A549 (cell line): ENCODE results near the gene MRPL58. TPM values are rescaled to one million over a fixed set of nuclear protein-coding genes. Genes with fewer than 3 reads are reported as not detected.

ENCODE experiments used
- ATAC-seq, 2 experiments: fragments of 200-7000 bp in 1 of 2; fragments of >200 bp in 1 of 2; cut with Nextera tagmentation in 1 of 2; cut with Tn5 transposase in 1 of 2; 3 replicates each; pipeline versions ENCODE4 v1.8.0 to v1.9.1; 2018 to 2020; ENCODE audit warnings: mild to moderate bottlenecking in 1 of 2, moderate library complexity in 1 of 2
- CTCF ChIA-PET: fragments of 300-600 bp; sonication (Branson Sonifier 250); formaldehyde crosslinking; extraction: SDS; loops from one replicate; lab custom pipeline; 2021; ENCODE audit warnings: antibody characterized with exemption, inconsistent platforms; lab: Yijun Ruan, JAX
- POLR2A ChIA-PET: fragments of 350-600 bp; formaldehyde crosslinking; extraction: SDS; loops from one replicate; lab custom pipeline; 2021; ENCODE audit warnings: antibody characterized with exemption, inconsistent platforms; lab: Yijun Ruan, JAX
- DNase-seq, 2 experiments: peaks; one replicate each; pipeline versions ENCODE4 v3.0.0 to v3.0.0-alpha.2; 2011 to 2016; ENCODE audit warnings: low read depth in 1 of 2, low spot score in 1 of 2
- FAIRE-seq: peaks from 2 replicates; lab custom pipeline; 2011; peaks lifted over from hg19 to GRCh38; lab: Jason Lieb, UNC
- H3K27ac ChIP-seq, 2 experiments: fragments of >200 bp; sonication (Bioruptor Twin); formaldehyde crosslinking; 3 replicates each; pipeline ENCODE4 v1.5.1; 2016 to 2017
- H3K4me1 ChIP-seq: fragments of >200 bp; sonication (Bioruptor Twin); formaldehyde crosslinking; 3 replicates; pipeline ENCODE4 v1.6.1; 2016
- H3K4me2 ChIP-seq: fragments of >200 bp; sonication (Bioruptor Twin); formaldehyde crosslinking; 3 replicates; pipeline ENCODE4 v1.6.1; 2016
- H3K4me3 ChIP-seq: fragments of >200 bp; sonication (Bioruptor Twin); formaldehyde crosslinking; 3 replicates; pipeline ENCODE4 v1.5.1; 2016
- H3K9me3 ChIP-seq: fragments of >200 bp; sonication (Bioruptor Twin); formaldehyde crosslinking; 3 replicates; pipeline ENCODE4 v1.6.1; 2016
- CBX8 ChIP-seq: fragments of 200-600 bp; sonication (generic); IDR thresholded peaks from 2 replicates; pipeline ENCODE4 v1.6.1; 2016
- EHF ChIP-seq: fragments of 250-450 bp; sonication (Bioruptor Pico); IDR thresholded peaks from 2 replicates; pipeline ENCODE4 v1.5.0; 2020; ENCODE audit warnings: mild to moderate bottlenecking
- GATA3 ChIP-seq: IDR thresholded peaks from 2 replicates; pipeline ENCODE4 v1.6.1; 2012; ENCODE audit warnings: borderline replicate concordance
- HDAC2 ChIP-seq: fragments of 200-600 bp; sonication (generic); IDR thresholded peaks from 2 replicates; pipeline ENCODE4 v1.6.1; 2016
- HEYL ChIP-seq: fragments of 250-450 bp; sonication (Bioruptor Pico); IDR thresholded peaks from 2 replicates; pipeline ENCODE4 v1.8.0; 2021; ENCODE audit warnings: mild to moderate bottlenecking, moderate library complexity
- HOXA7 ChIP-seq: fragments of 250-450 bp; sonication (Bioruptor Pico); IDR thresholded peaks from 2 replicates; pipeline ENCODE4 v1.5.0; 2020; ENCODE audit warnings: mild to moderate bottlenecking, moderate library complexity
- HOXB5 ChIP-seq: fragments of 250-450 bp; sonication (Bioruptor Pico); IDR thresholded peaks from 2 replicates; pipeline ENCODE4 v1.5.0; 2020; ENCODE audit warnings: mild to moderate bottlenecking, moderate library complexity
- KDM5A ChIP-seq: fragments of 200-600 bp; sonication (generic); IDR thresholded peaks from 2 replicates; pipeline ENCODE4 v1.6.1; 2016; ENCODE audit warnings: antibody characterized with exemption, mild to moderate bottlenecking
- MAFK ChIP-seq: fragments of 450-650 bp; IDR thresholded peaks from 2 replicates; pipeline ENCODE4 v1.6.1; 2014; ENCODE audit not compliant: partially characterized antibody
- MAZ ChIP-seq: fragments of 150-350 bp; IDR thresholded peaks from 2 replicates; pipeline ENCODE4 v1.6.1; 2014; ENCODE audit warnings: antibody characterized with exemption, low read depth, low read length, borderline replicate concordance
- MYC ChIP-seq: IDR thresholded peaks from 2 replicates; pipeline ENCODE4 v1.6.1; 2012; ENCODE audit warnings: mild to moderate bottlenecking, inconsistent platforms, low read length, improper control_type of control experiment, borderline replicate concordance
- NPAS2 ChIP-seq: fragments of 250-450 bp; sonication (Bioruptor Pico); IDR thresholded peaks from 2 replicates; pipeline ENCODE4 v1.8.0; 2022; ENCODE audit warnings: mild to moderate bottlenecking, moderate library complexity, borderline replicate concordance
- NR3C1 ChIP-seq: fragments of >200 bp; sonication (Bioruptor Twin); formaldehyde crosslinking; IDR thresholded peaks from 3 replicates; pipeline ENCODE4 v1.6.1; 2017
- PHF8 ChIP-seq: fragments of 200-600 bp; sonication (generic); IDR thresholded peaks from 2 replicates; pipeline ENCODE4 v1.6.1; 2016; ENCODE audit warnings: low read depth, mild to moderate bottlenecking, antibody characterized with exemption, moderate library complexity, borderline replicate concordance
- RCOR1 ChIP-seq: fragments of 150-350 bp; IDR thresholded peaks from 2 replicates; pipeline ENCODE4 v1.6.1; 2014; ENCODE audit warnings: antibody characterized with exemption, low read length, low read depth
- RFX5 ChIP-seq: fragments of 450-650 bp; IDR thresholded peaks from 2 replicates; pipeline ENCODE4 v1.7.1; 2014; ENCODE audit warnings: antibody characterized with exemption, mild to moderate bottlenecking, moderate library complexity
- SREBF2 ChIP-seq: fragments of 450-650 bp; IDR thresholded peaks from 2 replicates; pipeline ENCODE4 v1.6.1; 2014; ENCODE audit warnings: mild to moderate bottlenecking, moderate library complexity
- TP53 ChIP-seq: fragments of 250-450 bp; sonication (Bioruptor Pico); IDR thresholded peaks from 2 replicates; pipeline ENCODE4 v1.5.0; 2021; ENCODE audit warnings: mild to moderate bottlenecking, moderate library complexity
- ZC3H11A ChIP-seq: fragments of 450-650 bp; IDR thresholded peaks from 2 replicates; pipeline ENCODE4 v1.6.1; 2014; ENCODE audit warnings: antibody characterized with exemption, mild to moderate bottlenecking
- ZFP36 ChIP-seq: fragments of 450-650 bp; IDR thresholded peaks from 2 replicates; pipeline ENCODE4 v1.6.1; 2014; ENCODE audit warnings: borderline replicate concordance; ENCODE audit not compliant: partially characterized antibody
- ZNF302 ChIP-seq: fragments of 250-450 bp; sonication (Bioruptor Pico); IDR thresholded peaks from 2 replicates; pipeline ENCODE4 v1.9.0; 2021; ENCODE audit warnings: inconsistent platforms, mild to moderate bottlenecking, moderate library complexity
- WGBS: methylation state at CpG from one replicate; pipeline ENCODE4 v1.1.6; 2017; ENCODE audit errors: missing lambda C conversion rate; 5-methylcytosine and 5-hydroxymethylcytosine counted together
- polyA plus RNA-seq, 4 experiments: library from polyadenylated mRNA; depleted of rRNA in 3 of 4; stranded (reverse); fragments of >200 nt; fragmentation: RNase III in 1 of 4; extraction: RNeasy Plus Mini Kit Qiagen cat#74134 plus additional on column Dnase treatment in 1 of 4; gene quantifications; 2 replicates in 3 of 4; 3 replicates in 1 of 4; pipeline ENCODE4 v1.2.3, GENCODE V29; 2011 to 2017
- TF ChIP-seq, protein P1 (sequence below): fragments of 250-450 bp; sonication (Bioruptor Pico); IDR thresholded peaks from 2 replicates; pipeline ENCODE4 v1.5.0; 2020; ENCODE audit warnings: low read depth, mild to moderate bottlenecking, moderate library complexity
- TF ChIP-seq, protein P2 (sequence below): IDR thresholded peaks from 2 replicates; pipeline ENCODE4 v1.6.1; 2012
- TF ChIP-seq, protein P3 (sequence below): fragments of >200 bp; sonication (Bioruptor Twin); formaldehyde crosslinking; IDR thresholded peaks from 3 replicates; pipeline ENCODE4 v1.5.1; 2016
- TF ChIP-seq, protein P4 (sequence below): fragments of 200-600 bp; sonication (generic); IDR thresholded peaks from 2 replicates; pipeline ENCODE4 v1.6.1; 2016; ENCODE audit warnings: antibody characterized with exemption, mild to moderate bottlenecking, moderate library complexity
- TF ChIP-seq, protein P5 (sequence below): IDR thresholded peaks from 2 replicates; pipeline ENCODE4 v1.6.1; 2012; ENCODE audit warnings: low read depth, borderline replicate concordance

Gene MRPL58
- polyA plus RNA-seq, 2 of the 4 experiments (the other 2 are of a cell fraction), result 89.4 to 127 TPM

DNA sequence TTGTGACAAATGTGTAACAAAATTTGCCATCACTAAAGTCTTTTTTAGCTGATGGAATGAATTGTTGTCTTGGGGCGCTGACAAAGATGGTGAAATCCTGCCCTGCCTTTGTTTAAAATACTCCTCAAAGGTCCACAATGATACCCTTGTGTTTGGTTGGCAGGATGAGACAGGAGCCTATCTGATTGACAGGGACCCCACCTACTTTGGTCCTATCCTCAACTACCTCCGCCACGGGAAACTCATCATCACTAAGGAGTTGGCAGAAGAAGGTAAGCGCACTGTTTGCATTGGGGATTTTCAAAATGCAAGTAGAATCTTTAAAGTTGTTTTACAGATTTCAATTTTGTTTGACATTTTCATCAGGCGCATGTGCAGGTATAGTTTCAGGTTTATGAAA is 36.6 kb downstream of the MRPL58 start:
- FAIRE-seq (no peak), ATAC-seq (no peak), DNase-seq (no peak)
- CTCF ChIA-PET, result interaction anchor here (1.0 to 81.8 kb wide), 9 partner anchors 9 to 153 kb away, joined by 3 to 3429 read pairs (median 13); partner anchors contain the start of genes ARMC7, MRPL58 and NT5C
- 80% methylated on average over 5 of the region's 5 CpGs for WGBS
- no peak overlapping the region for H3K27ac ChIP-seq
- POLR2A ChIA-PET, result interaction anchor here (0.6 kb wide), 1 partner anchor 216 kb away, joined by 5 read pairs; no protein-coding TSS in a partner anchor
- H3K4me2 ChIP-seq, result peak overlapping the region; percentile 97
- TF ChIP-seq ZFP36 (no peak), PHF8 (no peak), HDAC2 (no peak), GATA3 (no peak), TP53 (no peak), CBX8 (no peak), ZNF302 (no peak), EHF (CRISPR knock-in tag) (no peak), MAFK (no peak), HOXB5 (CRISPR knock-in tag) (no peak), NPAS2 (CRISPR knock-in tag) (no peak), RFX5 (no peak), SREBF2 (no peak), RCOR1 (no peak), MYC (no peak)
- TF ChIP-seq, protein P1, sequence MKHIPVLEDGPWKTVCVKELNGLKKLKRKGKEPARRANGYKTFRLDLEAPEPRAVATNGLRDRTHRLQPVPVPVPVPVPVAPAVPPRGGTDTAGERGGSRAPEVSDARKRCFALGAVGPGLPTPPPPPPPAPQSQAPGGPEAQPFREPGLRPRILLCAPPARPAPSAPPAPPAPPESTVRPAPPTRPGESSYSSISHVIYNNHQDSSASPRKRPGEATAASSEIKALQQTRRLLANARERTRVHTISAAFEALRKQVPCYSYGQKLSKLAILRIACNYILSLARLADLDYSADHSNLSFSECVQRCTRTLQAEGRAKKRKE (CRISPR knock-in tag), result no peak
- TF ChIP-seq, protein P2, sequence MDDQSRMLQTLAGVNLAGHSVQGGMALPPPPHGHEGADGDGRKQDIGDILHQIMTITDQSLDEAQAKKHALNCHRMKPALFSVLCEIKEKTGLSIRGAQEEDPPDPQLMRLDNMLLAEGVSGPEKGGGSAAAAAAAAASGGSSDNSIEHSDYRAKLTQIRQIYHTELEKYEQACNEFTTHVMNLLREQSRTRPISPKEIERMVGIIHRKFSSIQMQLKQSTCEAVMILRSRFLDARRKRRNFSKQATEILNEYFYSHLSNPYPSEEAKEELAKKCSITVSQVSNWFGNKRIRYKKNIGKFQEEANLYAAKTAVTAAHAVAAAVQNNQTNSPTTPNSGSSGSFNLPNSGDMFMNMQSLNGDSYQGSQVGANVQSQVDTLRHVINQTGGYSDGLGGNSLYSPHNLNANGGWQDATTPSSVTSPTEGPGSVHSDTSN, result no peak
- TF ChIP-seq, protein P3, sequence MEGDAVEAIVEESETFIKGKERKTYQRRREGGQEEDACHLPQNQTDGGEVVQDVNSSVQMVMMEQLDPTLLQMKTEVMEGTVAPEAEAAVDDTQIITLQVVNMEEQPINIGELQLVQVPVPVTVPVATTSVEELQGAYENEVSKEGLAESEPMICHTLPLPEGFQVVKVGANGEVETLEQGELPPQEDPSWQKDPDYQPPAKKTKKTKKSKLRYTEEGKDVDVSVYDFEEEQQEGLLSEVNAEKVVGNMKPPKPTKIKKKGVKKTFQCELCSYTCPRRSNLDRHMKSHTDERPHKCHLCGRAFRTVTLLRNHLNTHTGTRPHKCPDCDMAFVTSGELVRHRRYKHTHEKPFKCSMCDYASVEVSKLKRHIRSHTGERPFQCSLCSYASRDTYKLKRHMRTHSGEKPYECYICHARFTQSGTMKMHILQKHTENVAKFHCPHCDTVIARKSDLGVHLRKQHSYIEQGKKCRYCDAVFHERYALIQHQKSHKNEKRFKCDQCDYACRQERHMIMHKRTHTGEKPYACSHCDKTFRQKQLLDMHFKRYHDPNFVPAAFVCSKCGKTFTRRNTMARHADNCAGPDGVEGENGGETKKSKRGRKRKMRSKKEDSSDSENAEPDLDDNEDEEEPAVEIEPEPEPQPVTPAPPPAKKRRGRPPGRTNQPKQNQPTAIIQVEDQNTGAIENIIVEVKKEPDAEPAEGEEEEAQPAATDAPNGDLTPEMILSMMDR, result no peak
- no peak overlapping the region for H3K4me3 ChIP-seq
- H3K9me3 ChIP-seq, result no peaks in the 10 kb centered on the region
- peaks cover 16% of the 10 kb centered on the region for H3K4me1 ChIP-seq

DNA sequence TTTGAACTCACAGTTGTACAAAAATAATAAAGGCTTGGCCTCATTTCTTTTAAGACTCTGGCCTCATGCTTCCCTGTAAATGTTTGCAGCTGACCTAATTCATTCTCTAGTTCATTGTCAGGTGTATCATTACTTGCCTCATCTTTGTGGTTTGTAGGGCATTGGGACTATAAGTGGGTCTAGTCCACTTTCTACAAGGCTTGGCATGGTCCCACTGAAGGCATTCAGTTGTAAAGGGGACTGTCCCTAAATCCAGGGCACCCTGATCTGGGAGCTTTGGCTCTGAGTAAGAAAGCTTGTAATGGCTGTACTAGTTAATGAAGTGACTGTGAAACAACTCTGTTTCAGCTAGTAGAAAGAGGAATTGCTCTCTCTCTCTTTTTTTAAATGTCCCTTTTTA is 37.2 kb downstream of the MRPL58 start:
- peaks cover 16% of the 10 kb centered on the region for H3K4me1 ChIP-seq
- ChIA-PET CTCF (interaction anchor here (0.6 to 81.8 kb wide), 10 partner anchors 10 to 416 kb away, joined by 3 to 3429 read pairs (median 6); partner anchors contain the start of genes ARMC7, MRPL58 and NT5C), POLR2A (interaction anchor here (1.0 kb wide), 1 partner anchor 37 kb away, joined by 4 read pairs; the partner anchor contains the start of gene MRPL58)
- no peak overlapping the region for H3K27ac ChIP-seq
- FAIRE-seq (no peak), DNase-seq (no peak), ATAC-seq (no peak)
- TF ChIP-seq HEYL (CRISPR knock-in tag), result no peak
- no peak for TF ChIP-seq CBX8
- no peak for TF ChIP-seq MAZ
- no peak for TF ChIP-seq RFX5
- TF ChIP-seq, protein P4, sequence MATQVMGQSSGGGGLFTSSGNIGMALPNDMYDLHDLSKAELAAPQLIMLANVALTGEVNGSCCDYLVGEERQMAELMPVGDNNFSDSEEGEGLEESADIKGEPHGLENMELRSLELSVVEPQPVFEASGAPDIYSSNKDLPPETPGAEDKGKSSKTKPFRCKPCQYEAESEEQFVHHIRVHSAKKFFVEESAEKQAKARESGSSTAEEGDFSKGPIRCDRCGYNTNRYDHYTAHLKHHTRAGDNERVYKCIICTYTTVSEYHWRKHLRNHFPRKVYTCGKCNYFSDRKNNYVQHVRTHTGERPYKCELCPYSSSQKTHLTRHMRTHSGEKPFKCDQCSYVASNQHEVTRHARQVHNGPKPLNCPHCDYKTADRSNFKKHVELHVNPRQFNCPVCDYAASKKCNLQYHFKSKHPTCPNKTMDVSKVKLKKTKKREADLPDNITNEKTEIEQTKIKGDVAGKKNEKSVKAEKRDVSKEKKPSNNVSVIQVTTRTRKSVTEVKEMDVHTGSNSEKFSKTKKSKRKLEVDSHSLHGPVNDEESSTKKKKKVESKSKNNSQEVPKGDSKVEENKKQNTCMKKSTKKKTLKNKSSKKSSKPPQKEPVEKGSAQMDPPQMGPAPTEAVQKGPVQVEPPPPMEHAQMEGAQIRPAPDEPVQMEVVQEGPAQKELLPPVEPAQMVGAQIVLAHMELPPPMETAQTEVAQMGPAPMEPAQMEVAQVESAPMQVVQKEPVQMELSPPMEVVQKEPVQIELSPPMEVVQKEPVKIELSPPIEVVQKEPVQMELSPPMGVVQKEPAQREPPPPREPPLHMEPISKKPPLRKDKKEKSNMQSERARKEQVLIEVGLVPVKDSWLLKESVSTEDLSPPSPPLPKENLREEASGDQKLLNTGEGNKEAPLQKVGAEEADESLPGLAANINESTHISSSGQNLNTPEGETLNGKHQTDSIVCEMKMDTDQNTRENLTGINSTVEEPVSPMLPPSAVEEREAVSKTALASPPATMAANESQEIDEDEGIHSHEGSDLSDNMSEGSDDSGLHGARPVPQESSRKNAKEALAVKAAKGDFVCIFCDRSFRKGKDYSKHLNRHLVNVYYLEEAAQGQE, result no peak
- no peak for TF ChIP-seq MAFK
- TF ChIP-seq PHF8, result no peak
- no peak for TF ChIP-seq ZNF302
- TF ChIP-seq NR3C1, result no peak
- TF ChIP-seq, protein P3, result no peak
- no peak for TF ChIP-seq HOXB5 (CRISPR knock-in tag)
- TF ChIP-seq, protein P5, sequence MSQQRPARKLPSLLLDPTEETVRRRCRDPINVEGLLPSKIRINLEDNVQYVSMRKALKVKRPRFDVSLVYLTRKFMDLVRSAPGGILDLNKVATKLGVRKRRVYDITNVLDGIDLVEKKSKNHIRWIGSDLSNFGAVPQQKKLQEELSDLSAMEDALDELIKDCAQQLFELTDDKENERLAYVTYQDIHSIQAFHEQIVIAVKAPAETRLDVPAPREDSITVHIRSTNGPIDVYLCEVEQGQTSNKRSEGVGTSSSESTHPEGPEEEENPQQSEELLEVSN, result no peak
- no peak for TF ChIP-seq KDM5A
- no peak for TF ChIP-seq HOXA7 (CRISPR knock-in tag)
- TF ChIP-seq GATA3, result no peak
- no peak for TF ChIP-seq ZC3H11A
- no peak for TF ChIP-seq MYC
- H3K4me2 ChIP-seq, result no peak overlapping the region
- no peaks in the 10 kb centered on the region for H3K9me3 ChIP-seq
- H3K4me3 ChIP-seq, result no peak overlapping the region
